H4 (cell line): ENCODE measurements around the gene AGXT. TPM values are rescaled to one million over a fixed set of nuclear protein-coding genes. Genes with fewer than 3 reads are reported as not detected.

Experiments used
- DNase-seq: peaks from one replicate; pipeline ENCODE4 v3.0.0-alpha.2; 2015; ENCODE audit warnings: low spot score
- total RNA-seq: library from RNA; depleted of rRNA; stranded (reverse); fragments of >200 nt; shearing (Covaris generic); gene quantifications from 2 replicates; pipeline ENCODE4 v1.2.3, GENCODE V29; 2014

Gene AGXT
- total RNA-seq, 1 experiment from 2014 or later, result not detected

- DNase-seq, result no peak
Observed at GRCh38 chr2:240869109-240869955, 708 bp downstream of the AGXT start.

DNA sequence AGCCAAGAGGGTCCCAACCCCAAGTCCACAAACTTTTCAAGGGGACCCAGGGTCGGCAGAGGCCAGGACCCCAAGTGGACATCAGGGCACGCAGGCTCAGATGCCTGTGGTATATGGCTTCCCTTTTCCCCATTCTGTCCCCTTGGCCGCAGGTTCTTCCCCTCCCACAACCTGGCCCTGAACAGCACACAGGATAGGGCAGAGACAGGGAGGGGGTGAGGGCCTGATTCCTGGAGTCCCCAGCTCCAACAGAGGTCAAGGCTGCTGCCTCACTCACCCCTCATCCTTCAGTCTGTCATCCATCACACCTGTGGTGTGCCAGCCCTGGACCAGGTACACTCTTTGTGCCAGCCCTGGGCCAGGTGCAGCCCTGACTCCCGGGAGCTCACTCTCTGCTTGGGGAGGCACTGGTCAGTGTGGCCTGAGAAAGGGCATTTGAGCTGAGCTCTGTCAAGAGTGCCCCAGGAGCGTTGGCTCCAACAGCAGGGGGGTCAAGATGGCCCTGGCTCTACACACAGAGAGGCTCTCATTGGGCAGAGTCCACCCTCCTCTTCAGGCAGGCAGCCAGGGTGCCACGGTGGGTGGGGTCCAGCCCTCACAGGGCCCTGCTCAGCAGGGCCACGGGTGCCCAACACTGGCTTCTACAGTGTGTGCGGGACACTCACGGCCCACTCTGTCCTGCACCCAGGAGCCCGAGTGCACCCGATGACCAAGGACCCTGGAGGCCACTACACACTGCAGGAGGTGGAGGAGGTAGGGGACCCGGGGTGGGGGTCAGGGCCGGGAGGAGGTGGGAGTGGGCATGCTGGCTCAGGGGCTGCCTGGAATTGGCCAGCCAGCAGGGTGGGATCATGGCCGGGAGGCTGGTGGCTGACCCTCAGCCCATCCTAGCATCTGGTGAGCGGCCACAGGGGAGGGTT lies 1.6 kb downstream of the AGXT start:
- DNase-seq, result no peak

DNA sequence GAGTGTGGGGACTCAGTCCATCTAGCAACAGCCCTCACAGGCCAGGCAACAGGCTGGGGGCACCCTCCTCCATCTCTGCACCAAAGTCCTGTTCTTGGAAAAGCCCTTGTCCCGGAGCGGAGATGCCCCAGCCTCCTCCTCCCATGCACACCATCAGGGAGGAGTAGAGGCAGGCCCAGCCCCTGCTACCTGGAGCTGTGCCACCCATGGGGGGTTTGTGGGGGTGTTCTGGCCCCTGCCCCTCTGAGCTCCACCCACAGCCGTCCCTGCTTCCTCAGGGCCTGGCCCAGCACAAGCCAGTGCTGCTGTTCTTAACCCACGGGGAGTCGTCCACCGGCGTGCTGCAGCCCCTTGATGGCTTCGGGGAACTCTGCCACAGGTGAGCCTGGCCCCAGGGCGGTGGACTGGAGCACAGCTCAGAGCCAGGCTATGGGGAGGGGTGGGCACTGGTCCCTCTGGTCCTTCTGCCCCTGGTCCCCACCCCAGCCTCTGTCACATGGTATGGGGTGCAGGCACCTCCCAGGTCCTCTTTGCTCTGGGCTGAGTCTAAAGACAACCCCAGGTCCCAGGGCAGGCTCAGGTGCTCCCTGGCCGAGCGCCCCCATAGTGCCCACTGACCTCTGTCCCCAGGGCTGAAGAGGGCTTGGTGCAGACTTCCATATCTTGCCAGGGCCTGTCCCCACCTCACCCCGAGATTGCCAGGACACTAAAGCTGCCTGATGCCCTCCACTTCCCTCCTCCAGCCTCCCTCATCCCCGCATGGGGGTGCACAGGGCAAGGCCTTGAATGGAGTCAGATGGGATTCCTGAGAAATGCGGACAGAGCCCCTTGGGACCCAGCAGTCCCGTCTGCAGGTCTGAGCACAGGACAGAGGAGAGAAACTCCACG lies 2.7 kb downstream of the AGXT start:
- no peak for DNase-seq

- DNase-seq, result no peak
Observed at GRCh38 chr2:240872317-240873097, 3.9 kb downstream of the AGXT start.

DNA sequence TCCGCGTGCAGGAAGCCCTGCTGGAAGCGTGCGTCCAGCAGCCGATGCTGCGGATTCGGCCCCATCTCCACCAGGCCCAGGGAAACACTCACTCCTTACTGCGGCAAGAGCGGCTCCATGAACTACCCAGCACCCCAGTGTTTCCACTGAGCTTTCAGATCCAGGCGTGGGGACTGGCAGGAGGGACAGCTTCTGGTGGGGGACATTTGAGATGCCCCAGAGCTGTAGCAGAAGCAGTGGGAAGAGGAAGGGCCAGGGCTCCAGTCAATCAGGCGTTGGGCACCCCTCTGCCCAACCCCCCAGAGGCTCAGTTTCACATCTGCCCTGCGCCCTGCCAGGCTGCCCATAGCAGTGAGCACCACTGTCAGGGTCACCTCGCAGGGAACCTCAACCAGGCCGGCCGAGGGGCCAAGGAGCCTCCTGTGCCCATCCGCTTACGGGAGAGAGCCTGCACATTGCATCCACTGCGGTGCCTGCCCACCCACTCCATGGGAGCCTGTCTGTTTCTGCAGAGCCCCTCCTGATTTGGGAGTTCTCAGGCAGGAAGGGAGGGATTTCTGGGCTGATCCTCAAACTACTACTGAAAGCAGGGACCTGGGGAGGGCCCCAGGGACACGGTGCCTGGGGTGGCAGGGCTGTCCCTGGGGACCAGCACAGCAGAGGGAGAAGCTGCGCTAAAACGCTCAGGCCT lies 4.6 kb downstream of the AGXT start:
- no peak for DNase-seq

DNA sequence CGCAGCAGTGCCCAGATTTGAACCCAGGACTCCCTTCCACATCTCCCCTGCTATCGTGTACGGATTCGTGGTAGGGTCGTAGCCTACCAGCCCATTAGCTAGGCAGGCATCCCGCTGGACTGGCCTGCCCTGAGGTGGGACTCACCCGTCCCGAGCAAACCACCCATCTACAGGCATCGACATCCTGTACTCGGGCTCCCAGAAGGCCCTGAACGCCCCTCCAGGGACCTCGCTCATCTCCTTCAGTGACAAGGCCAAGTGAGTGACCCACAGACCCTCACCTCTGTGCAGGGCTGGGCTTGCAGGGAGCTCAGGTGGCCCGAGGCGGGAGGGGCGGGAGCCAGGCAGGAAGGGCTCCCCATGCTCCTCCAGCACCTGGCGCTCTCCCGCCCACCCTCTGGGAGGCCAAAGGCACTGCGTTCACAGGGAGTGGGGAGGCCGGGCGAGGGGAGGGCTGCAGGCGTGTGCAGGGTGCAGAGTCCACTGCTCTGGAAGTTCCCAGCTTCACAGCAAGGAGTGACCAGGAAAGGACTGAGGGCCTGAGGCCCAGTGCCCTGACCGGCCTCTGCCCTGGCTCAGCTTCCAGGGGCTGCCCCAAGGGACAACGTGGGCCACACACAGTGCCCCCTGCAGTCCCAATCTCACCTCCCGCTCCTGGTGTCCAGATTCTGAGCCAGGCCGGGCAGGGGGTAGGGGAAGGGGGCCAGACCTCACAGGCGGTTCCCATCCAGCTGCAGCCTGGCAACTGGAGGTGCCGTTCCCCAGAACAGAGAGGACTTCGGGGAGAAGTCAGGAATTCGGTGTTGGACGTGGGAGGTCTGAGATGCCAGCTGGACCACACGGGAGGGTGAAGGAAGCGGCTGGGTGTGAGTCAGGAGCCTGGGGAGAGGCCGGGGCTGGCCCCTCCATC lies 5.4 kb downstream of the AGXT start:
- no peak for DNase-seq

- DNase-seq, result no peak
Observed at GRCh38 chr2:240874715-240875227, 6.1 kb downstream of the AGXT start.

- DNase-seq, result no peak
Observed at GRCh38 chr2:240875228-240876034, 6.8 kb downstream of the AGXT start.

GRCh38 chr2:240876035-240876474 lies 7.4 kb downstream of the AGXT start:
- DNase-seq, result no peak

GRCh38 chr2:240876475-240877251 lies 8.0 kb downstream of the AGXT start:
- no peak for DNase-seq

GRCh38 chr2:240877460-240878340 lies 9.1 kb downstream of the AGXT start:
- DNase-seq, result no peak

- DNase-seq, result no peak
Observed at GRCh38 chr2:240878341-240878936, 9.8 kb downstream of the AGXT start.

DNA sequence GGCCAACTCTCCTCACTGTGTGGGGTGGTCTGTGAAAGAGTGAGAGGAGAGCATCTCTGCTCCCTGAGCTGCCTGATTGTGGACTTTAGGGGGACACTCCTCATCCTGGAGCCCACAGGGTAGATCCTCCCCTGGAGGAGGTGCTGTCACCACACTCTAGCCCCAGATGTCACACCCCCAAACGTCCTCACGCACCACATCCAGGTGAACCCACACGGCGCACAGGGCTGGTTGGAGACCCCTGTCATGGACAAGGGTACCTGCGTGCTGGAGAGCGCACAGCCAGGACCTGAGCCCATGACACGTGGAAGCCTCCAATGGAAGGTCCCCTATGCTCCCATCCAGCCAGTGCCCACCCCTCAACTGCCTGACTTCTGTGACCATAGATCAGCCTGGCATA lies 10.5 kb downstream of the AGXT start:
- DNase-seq, result no peak

DNA sequence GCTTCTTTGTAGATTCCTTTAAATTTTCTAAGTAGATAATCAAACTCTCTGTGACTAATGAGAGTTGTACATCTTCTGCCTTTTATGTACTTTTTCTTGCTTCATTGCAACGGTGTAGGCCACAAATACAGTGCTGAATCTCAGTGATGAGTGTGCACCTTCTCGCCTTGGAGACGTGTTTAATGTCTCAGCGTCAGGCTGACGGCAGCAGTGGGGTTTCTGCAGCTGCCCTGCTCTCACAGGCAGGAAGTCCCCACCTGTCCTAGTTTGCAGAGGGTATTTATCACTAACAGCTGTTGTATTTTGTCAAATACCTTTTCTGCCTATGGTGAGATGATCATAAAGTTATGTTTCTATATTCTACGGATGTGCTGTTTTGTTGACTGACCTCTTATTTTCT lies 13.3 kb downstream of the AGXT start:
- DNase-seq, result no peak

DNA sequence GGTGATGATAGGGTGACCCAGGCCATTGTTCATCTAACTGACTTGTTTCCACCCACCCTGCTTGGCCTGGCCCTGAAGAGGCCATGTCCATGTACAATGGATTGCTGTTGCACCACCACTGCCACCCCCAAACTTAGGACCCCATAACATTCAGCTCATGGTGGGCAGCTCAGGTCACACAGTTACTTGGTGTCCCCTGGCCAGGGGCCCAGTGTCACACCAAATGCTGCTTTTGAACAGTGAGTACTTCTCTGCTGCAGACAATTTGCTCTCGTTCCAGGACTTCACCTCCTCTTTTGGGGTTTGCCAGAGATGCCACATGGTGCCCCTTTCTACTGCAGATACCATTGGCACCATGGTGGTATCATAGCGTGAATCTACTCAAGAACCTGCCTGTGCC lies 15.6 kb downstream of the AGXT start:
- DNase-seq, result no peak

- no peak for DNase-seq
Observed at GRCh38 chr2:240884745-240885144, 16.1 kb downstream of the AGXT start.
